Progenitor cell of endocrine pancreas (in vitro differentiated cells): ENCODE data around the gene NUP153. TPM values are rescaled to one million over a fixed set of nuclear protein-coding genes. Genes with fewer than 3 reads are reported as not detected.

Experiments
- DNase-seq: peaks from one replicate; pipeline ENCODE4 v3.0.0; 2021; ENCODE audit warnings: low spot score; ENCODE audit not compliant: unreplicated experiment
- H3K27ac Mint-ChIP-seq: 2 replicates; pipeline ENCODE4 v1.8.0; 2021; ENCODE audit warnings: mild to moderate bottlenecking, moderate library complexity, mixed read lengths
- H3K27me3 Mint-ChIP-seq: 2 replicates; pipeline ENCODE4 v1.8.0; 2021; ENCODE audit warnings: mixed read lengths
- H3K36me3 Mint-ChIP-seq: 2 replicates; pipeline ENCODE4 v1.8.0; 2022; ENCODE audit warnings: mixed read lengths; ENCODE audit not compliant: insufficient read depth
- H3K4me1 Mint-ChIP-seq: 2 replicates; pipeline ENCODE4 v1.8.0; 2021; ENCODE audit warnings: low read depth, mixed read lengths
- H3K4me3 Mint-ChIP-seq: 2 replicates; pipeline ENCODE4 v1.8.0; 2021; ENCODE audit warnings: low read depth, mild to moderate bottlenecking, moderate library complexity, mixed read lengths
- H3K9me3 Mint-ChIP-seq: 2 replicates; pipeline ENCODE4 v1.8.0; 2021; ENCODE audit warnings: low read depth, mixed read lengths
- total RNA-seq: library from RNA; stranded (reverse); gene quantifications from 2 replicates; pipeline ENCODE4 v1.2.1, GENCODE V29; 2021
- TF ChIP-seq, protein P1 (sequence below): fragments of 200-600 bp; sonication (generic); IDR thresholded peaks from one replicate; pipeline ENCODE4 v1.5.0; 2021; ENCODE audit warnings: antibody characterized with exemption, mild to moderate bottlenecking; ENCODE audit not compliant: unreplicated experiment

Gene NUP153
- total RNA-seq, 1 donor from 2014 or later: 50.3 TPM

DNA sequence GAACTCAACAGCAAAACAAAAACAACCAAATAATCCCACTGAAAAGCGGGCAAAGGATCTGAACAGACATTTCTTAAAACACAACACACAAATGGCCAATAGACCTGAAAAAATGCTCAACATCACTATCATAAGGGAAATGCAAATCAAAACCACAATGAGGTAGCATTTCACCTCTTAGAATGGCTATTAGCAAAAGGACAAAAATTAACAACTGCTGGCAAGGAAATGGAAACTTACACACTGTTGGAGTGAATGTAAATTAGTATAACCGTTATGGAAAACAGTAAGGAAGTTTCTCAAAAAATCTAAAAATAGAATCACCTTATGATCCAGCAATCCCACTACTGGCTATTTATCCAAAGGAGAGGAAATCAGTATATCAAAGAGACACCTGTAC is 85.7 kb downstream of the NUP153 start:
- H3K36me3 Mint-ChIP-seq: peaks cover 28% of the 10 kb centered on the region
- TF ChIP-seq, protein P1, sequence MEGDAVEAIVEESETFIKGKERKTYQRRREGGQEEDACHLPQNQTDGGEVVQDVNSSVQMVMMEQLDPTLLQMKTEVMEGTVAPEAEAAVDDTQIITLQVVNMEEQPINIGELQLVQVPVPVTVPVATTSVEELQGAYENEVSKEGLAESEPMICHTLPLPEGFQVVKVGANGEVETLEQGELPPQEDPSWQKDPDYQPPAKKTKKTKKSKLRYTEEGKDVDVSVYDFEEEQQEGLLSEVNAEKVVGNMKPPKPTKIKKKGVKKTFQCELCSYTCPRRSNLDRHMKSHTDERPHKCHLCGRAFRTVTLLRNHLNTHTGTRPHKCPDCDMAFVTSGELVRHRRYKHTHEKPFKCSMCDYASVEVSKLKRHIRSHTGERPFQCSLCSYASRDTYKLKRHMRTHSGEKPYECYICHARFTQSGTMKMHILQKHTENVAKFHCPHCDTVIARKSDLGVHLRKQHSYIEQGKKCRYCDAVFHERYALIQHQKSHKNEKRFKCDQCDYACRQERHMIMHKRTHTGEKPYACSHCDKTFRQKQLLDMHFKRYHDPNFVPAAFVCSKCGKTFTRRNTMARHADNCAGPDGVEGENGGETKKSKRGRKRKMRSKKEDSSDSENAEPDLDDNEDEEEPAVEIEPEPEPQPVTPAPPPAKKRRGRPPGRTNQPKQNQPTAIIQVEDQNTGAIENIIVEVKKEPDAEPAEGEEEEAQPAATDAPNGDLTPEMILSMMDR: no peak

DNA sequence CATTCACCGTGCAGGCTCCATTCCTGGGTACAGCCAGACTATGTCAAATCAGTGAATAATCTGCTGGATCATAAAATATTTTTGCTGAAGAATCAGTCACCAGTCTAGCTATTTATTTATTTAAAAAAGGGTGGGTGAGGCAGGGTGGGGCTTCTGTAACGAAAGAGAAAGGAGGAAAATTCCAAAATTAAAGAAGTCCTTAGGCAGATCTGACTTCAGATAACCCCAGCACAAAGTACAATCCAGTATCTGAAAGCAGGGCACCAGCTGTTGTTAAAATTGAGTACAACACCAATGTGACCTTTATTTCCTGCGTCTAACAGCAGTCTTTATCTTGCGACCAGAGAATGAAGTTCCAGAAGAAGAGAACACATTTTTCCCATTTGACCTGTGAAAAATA is 90.9 kb downstream of the NUP153 start:
- Mint-ChIP-seq H3K27me3 (no peaks in the 10 kb centered on the region), H3K4me3 (no peak overlapping the region), H3K36me3 (peaks cover 27% of the 10 kb centered on the region), H3K4me1 (peaks cover 8% of the 10 kb centered on the region), H3K9me3 (no peaks in the 10 kb centered on the region), H3K27ac (no peak overlapping the region)
- TF ChIP-seq, protein P1: no peak
- no peak for DNase-seq

More for the DNA sequence above, 85.7 kb downstream of the NUP153 start:
- Mint-ChIP-seq H3K4me3 (no peak overlapping the region), H3K4me1 (no peaks in the 10 kb centered on the region), H3K9me3 (no peaks in the 10 kb centered on the region), H3K27ac (no peak overlapping the region), H3K27me3 (no peaks in the 10 kb centered on the region)
- no peak for DNase-seq

DNA sequence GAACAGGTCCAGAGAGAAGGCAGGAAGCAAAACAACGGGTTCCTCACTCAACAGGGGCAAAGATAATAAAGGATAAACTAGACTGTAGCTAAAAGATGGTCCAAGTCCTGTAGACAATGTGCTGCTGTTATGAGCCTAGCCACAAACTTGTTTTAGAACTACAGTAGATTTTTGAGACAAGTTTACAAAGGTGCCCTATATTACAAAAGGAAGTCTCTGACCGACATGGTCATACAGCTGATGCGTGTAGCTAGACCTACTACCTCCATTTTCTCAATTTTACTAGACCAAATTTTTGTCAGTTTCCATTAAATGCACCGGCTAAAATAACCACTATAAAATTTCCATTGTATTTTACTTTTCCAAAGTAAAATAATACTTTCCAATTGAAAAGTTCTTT is 94.7 kb downstream of the NUP153 start:
- H3K27ac Mint-ChIP-seq: no peak overlapping the region
- H3K36me3 Mint-ChIP-seq: peaks cover 10% of the 10 kb centered on the region
- DNase-seq: no peak
- no peak overlapping the region for H3K4me3 Mint-ChIP-seq
- H3K9me3 Mint-ChIP-seq: no peaks in the 10 kb centered on the region
- TF ChIP-seq, protein P1: no peak
- peaks cover 12% of the 10 kb centered on the region for H3K4me1 Mint-ChIP-seq
- H3K27me3 Mint-ChIP-seq: no peaks in the 10 kb centered on the region

DNA sequence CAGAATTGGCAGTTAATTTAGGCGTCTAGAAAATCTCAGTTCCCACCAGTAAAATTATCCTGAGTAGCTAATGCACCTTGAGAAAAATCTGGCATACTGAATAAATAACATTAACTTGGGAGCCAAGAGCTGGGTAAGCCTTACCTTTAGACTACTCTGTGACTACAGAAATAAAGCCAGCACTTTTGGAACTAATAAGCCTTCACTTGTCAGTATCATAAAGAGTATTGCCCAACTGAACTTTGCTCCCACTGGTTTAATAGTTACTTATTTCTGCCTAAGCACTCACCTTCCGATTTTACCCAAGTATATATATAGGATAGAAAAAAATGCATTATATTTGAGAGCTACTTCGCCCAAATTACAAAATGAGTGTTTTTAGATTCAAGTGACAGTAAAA is 95.9 kb downstream of the NUP153 start:
- no peaks in the 10 kb centered on the region for H3K27me3 Mint-ChIP-seq
- no peak for DNase-seq
- H3K4me1 Mint-ChIP-seq: peaks cover 12% of the 10 kb centered on the region
- TF ChIP-seq, protein P1: no peak
- H3K4me3 Mint-ChIP-seq: no peak overlapping the region
- H3K9me3 Mint-ChIP-seq: no peaks in the 10 kb centered on the region
- H3K27ac Mint-ChIP-seq: peak overlapping the region; percentile 71
- H3K36me3 Mint-ChIP-seq: peaks cover 11% of the 10 kb centered on the region

DNA sequence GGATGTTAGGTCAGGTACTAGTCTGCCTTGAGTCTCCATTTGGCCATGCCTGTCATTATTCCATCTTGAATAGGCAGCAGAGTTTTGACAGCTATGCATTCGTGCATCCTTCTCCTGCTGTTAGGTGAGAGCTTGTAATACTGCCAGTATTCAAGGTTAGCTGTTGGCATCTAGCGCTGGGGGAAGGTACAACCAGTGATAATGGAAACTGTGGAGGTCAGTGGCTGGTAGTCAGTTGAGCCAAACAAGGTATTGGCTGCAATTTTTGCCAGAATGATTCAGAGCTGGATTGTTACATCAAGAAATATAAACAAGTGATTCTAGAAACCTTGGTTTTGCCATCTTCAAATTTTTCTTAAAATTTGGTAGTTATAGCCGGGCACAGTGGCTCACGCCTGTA is 100.1 kb downstream of the NUP153 start:
- Mint-ChIP-seq H3K4me3 (no peak overlapping the region), H3K36me3 (peaks cover 16% of the 10 kb centered on the region), H3K27ac (no peak overlapping the region), H3K4me1 (peaks cover 19% of the 10 kb centered on the region), H3K9me3 (no peaks in the 10 kb centered on the region), H3K27me3 (no peaks in the 10 kb centered on the region)
- DNase-seq: no peak
- TF ChIP-seq, protein P1: no peak
